Effector CD4-positive, alpha-beta T cell (primary cell): ENCODE measurements around the gene SUFU.

Source experiments
- DNase-seq: peaks from one replicate; pipeline ENCODE4 v3.0.0-alpha.2; 2020

The SUFU gene

DNA sequence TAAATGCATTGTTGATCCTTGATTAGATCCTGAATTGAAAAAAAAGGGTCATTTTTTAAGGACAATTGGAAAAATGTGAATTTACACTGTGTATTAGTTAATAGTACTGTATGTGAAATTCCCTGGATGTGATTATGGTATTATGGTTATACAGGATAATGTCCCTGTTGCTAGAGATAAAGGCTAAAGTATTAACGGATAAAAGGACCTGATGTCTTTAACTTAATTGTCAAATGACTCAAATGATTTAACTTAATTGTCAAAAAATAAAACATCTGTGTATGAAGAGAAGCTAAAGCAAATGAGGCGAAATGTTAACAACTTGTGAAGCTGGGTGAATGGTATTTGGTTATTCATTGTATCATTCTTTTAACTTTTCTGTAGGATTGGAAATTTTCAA, 48.8 kb downstream of the SUFU start:
- DNase-seq, result no peak

DNA sequence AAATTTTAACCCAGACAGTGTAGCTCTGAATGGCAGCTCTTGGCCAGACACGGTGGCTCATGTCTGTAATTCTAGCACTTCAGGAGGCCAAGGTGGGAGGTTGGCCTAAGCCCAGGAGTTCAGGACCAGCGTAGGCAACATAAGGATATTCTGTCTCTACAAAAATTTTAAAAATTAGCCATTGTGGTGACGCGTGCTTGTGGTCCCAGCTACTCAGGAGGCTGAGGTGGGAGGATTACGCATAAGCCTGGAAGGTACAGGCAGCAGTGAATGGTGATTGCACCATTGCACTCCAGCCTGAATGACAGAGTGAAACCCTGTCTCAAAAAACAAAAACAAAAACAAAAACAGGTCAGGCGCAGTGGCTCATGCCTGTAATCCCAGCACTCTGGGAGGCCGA, 50.0 kb downstream of the SUFU start:
- no peak for DNase-seq

DNA sequence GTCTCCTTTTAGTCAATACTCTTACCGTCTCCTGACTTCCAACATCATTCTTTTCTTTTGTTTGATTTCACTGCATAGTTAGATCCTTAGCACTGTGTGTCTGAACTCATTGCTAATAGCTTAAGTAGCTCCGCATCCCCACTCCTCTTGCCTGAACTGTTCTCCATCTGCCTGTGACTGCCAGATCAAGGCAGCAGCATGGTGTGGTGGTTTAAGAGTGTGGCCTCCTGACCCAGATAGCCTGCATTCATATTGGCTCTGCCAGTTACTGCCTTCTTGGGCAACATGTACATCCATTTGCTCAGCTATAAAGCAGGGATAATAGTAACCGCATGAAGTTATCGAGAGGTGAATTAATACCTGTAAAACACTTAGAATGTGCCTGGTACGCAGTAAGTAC, 50.8 kb downstream of the SUFU start:
- no peak for DNase-seq

GRCh38 chr10:102555781-102556328, 52.1 kb downstream of the SUFU start:
- DNase-seq, result no peak

DNA sequence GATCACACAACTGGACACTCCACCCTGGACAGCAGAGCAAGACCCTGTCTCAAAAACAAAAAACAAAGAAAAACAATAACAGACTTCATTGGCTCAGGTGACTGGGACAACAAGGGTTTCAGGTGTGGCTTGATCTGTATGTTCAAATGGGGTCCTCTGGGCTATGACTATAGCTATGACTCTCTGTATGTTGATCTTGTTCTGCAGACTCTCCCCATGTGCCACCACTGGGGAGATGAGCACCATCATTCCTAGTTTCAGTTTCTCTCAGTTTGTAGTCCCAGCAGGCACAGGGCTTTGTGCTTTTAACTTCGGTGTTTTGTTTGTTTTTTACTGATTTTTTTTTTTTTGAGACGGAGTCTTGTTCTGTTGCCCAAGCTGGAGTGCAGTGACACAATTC, 53.8 kb downstream of the SUFU start:
- no peak for DNase-seq

- no peak for DNase-seq
These were observed 56.0 kb downstream of the SUFU start for GRCh38 chr10:102559764-102560163.

DNA sequence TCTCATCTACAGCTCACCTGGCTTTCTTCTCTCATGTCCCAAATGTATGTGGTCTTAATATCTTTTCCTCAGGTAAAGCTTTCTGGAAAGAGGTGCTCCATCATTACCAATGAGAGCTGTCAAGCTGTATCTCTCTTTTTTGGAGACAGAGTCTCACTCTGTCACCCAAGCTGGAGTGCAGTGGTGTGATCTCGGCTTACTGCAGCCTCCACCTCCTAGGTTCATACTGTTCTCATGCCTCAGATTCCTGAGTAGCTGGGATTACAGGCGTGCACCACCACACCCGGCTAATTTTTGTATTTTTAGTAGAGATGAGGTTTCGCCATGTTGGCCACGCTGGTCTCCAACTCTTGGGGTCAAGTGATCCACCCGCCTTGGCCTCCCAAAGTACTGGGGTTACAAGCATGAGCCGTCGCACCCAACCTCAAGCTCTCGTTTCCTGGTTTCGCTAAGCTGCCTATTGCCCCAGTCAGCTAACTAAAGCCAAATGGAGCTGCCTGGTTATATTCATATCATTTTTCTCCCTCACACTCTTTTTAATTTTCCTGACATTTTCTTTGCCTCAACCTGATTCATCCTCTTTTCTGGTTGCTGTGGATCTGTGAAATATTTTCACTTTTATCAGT, 60.5 kb downstream of the SUFU start:
- DNase-seq, result no peak

DNA sequence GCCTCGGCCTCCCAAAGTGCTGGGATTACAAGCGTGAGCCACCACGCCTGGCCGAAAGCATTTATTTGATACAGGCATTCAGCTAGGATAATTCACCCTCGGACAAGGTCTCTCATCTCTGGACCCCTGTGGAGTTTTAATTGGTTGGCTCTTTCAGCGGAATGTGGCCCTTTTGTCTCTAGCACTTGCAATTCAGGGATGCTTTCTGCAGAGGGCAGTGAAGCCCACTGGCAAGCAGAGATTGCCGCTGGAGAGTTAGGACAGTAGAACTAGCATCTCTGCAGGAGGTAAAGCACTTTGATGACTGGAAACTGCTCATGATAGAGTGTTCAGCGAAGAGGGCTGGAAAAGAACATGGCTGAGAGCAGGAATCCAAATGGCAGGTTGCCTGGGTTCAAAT, 62.0 kb downstream of the SUFU start:
- no peak for DNase-seq

GRCh38 chr10:102578782-102579181, 75.0 kb downstream of the SUFU start:
- no peak for DNase-seq

DNA sequence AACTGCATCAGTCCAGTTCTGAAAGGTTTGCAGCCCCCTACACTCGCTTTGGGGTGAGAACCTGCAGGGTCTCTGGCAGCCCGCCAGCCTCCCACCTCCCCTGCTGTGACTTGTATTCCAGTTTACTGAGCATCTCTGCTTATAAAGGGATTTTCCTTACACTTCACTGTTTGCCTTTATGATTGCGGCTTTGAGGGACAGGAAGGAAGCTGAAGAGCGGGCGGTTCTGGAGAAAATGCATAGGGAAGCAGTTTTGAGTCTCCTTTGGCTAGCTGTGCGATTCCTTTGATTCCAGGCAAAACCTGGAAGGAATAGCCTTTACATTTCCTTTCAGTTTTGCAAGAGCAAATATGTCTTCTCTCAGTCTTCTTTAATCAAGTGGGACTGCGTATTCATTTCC, 75.6 kb downstream of the SUFU start:
- no peak for DNase-seq

GRCh38 chr10:102580230-102580629, 76.5 kb downstream of the SUFU start:
- DNase-seq, result no peak

DNA sequence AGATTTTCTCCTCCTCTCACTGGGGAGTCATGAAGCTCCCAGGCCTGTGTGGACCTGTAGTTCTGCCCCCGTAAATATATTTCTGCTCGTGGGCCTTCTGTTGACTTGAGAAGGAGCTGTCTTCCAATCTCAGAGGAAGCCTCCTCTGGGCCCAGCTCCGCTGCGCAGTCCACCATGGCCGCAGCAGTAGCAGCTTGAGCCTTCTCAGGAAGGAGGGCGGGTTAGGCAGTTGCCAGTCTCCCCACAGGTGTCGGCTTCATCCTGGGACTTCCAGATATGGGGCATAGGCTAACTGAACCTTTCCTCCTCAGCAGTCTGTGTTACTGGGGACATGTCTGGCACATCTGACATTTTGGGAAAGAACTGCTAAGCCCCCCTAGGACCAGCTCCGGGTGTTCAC, 77.6 kb downstream of the SUFU start:
- DNase-seq, result no peak

DNA sequence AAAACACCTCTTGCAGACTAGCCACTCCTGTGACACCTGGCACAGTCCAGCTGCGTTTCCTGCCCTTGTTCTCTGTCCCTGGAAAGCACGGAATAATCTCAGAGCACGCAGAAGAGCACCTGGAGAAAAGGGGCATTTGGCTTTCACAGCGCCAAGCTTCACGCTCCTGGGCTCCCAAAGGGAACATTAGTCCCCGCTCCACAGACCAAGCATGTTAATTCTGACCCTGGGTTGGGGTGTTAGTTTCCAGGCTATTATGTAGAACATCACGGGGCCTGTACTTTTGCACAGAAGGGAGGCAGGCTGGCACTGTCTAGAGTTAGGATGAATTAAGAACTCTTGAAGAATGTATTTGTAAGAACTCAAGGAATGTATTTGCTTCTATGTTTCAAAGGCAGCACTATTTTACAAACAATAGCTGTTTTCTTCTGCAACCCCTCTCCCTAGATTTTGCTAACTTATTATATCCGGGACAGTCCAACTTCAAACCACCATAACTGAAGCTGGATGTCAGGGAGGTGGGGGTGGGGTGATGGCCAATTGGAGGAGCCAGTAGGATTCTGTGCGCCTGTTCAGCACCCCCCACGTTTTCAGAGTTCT, 78.3 kb downstream of the SUFU start:
- no peak for DNase-seq

DNA sequence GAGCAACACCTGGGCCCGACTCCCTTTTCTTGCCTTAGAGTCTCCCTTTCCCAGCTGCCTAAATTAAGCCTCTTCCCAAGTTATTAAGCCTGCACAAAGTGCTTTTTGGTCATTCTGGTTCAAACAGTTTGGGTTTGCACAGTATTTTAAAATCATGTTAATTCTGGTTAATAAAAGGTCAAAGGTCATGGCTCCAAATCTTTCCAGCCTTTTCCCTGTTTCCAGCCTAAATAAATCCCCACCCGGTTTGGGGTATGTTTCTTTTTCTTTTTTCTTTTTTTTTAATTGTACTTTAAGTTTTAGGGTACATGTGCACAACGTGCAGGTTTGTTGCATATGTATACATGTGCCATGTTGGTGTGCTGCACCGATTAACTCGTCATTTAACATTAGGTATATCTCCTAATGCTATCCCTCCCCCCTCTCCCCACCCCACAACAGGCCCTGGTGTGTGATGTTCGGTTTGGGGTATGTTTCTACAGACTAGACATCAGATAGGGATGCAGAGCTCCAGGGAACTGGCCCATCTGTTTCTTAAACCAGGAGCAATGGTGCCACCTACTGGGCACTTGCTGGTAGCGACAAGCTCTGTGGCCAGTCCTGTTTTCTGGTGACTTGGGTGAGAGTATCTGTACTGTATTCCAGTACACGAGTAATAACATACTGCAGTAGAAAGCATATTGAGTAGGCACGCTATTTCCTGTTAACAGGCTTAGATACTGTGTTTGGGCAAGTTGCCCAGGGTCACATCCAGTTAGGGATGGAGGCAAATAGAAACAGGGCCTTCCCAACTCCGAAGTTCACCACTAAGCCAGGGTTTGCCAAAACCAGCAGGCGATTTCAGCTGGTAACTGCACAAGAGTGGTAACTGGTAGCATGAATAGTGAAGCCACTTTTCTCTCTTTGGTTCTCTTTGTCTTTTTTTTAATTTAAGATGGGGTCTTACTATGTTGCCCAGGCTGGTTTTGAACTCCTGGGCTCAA, 80.0 kb downstream of the SUFU start:
- peak; percentile 75 for DNase-seq

DNA sequence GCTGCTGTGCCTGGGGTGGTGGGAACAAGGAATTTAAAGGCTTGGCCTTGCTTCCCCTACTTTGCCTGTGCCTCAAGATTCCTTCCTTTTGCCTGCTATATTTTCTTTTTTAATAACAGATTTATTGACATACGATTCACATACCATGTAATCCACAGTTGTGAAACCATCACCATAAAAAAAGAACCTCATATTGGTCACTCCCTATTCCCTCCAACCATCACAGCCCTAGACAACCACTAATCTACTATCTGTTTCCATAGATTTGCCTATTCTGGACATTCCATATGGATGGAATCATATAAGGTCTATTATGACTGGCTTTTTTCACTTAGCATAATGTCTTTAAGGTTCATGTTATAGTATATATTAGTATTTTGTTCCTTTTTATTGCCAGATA, 81.3 kb downstream of the SUFU start:
- no peak for DNase-seq

DNA sequence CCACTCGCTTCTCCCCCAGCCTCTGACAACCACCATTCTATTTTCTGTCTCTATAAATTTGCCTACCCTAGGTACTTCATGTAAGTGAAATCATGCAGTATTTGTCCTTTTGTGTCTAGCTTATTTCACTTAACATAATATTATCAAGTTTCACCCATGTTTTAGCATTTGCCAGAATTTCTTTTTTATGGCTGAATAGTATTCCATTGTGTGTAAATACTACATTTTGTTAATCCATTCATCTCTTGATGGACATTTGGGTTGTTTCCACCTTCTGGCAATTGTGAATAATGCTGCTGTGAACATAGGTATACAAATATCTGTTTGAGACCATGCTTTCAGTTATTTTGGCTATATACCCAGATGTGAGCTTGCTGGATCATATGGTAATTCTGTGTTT, 83.1 kb downstream of the SUFU start:
- DNase-seq, result no peak

GRCh38 chr10:102588875-102589274, 85.1 kb downstream of the SUFU start:
- DNase-seq, result no peak

DNA sequence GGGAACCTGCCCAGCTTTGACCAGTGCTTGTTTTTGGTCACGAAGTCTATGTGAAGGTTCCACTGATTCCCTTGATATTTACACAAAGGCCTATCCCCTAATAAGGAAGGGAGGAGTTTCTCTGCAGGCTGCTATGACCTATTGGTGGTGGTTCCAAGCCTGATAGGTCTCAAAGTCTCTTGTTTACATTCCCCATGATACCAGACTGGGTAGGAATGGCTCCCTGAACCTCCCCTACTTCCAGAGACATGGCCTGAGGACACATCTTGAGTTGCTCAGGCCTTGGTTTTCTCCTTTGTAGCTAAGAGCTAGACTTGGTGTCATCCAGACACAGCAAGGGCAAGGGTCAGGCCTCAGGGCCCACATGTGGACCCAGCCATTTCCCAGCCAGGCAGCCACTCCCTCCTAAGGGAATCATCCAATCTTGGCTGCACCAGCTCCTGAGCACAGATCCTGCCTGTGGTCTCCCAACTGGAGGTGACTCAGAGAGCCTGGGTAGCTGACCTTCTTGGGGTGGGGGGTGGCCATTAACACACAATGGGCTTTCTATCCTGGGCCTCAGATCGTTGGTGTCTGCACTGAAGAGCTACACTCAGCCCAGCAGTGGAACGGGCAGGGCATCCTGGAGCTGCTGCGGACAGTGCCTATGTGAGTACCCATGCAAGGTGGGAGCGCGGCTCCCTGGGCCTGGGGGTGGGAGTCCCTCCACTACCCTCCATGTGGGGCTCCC, 89.5 kb downstream of the SUFU start:
- DNase-seq, result no peak

DNA sequence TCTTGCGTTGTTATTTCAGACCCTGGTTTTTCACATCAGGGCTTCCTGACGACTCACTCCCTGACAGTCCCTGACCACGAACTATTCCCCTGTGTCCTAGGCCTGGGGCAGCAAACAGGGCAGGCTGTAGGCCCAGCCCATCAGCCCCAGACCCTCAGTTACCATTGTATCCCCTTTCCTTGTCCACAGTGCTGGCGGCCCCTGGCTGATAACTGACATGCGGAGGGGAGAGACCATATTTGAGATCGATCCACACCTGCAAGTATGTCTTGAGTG, 90.0 kb downstream of the SUFU start:
- DNase-seq, result no peak

DNA sequence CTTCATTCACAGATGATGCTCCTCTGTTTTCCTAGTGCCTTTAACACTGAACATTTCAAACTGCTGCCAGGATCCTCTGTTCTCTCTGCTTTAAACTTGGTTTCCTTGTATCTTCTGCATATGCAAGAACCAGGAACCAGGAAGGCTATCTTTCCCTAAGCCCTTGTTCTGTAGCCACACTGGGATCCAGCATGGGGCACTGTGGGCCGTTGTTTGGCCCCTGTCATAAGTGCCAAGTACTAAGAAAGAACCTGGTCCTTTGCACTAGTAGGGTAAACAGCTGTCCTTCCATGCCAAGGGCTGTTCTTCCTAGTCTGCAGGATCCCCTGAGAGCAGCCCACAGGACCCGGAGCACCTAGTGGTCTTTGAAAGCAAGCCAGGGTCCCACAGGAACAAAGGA, 91.5 kb downstream of the SUFU start:
- DNase-seq, result no peak

DNA sequence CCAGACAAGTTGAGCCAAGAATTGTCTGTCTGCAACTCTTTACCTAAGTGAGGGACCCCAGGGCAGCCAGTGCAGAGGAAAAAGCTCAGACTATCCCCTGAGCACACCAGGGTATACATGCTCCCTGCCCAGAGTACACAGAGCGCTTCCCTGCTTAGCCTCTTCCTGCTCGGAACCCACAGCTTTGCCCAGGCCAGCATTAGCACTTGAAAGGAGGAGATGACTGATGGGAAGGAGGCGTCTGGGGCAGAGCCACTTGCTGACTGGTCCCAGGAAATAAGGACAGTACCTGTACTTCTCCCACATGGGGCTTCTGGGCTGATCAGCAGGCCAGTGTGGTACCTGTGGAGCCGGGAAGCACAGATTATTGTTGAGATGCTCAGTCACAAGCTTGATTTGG, 92.1 kb downstream of the SUFU start:
- DNase-seq, result no peak

DNA sequence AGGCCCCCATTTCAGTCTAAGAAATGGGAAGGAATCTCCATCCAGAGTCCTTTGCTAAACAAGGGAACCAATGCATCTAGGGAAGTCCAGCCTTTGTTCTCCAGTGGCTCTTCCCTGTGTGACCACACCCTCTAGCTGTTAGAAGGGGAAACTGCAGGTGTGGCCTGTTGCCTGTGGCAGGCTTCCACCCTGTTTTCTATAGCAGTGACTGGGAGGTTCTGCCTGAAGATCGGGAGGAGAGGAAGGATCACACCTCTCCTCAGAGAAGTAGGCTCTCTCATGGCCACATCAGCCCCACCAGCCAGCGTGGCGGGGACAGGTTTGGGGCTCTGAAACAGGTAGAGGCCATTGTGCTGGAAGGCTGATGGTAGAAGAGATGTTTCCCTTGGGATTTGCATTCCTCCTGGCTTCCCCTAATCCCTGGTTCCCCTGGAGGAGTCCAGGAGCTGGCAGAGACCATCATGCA, 92.8 kb downstream of the SUFU start:
- DNase-seq, result no peak
